DMS53 treated with DMSO at 0.1 percent for 48 hours (cell line): Measurements from ENCODE around the gene ANTXR2.

Source experiments
- DNase-seq: peaks from one replicate; lab custom pipeline; 2025; ENCODE audit not compliant: unreplicated experiment; lab: John Stamatoyannopoulos, UW

Gene ANTXR2

DNA sequence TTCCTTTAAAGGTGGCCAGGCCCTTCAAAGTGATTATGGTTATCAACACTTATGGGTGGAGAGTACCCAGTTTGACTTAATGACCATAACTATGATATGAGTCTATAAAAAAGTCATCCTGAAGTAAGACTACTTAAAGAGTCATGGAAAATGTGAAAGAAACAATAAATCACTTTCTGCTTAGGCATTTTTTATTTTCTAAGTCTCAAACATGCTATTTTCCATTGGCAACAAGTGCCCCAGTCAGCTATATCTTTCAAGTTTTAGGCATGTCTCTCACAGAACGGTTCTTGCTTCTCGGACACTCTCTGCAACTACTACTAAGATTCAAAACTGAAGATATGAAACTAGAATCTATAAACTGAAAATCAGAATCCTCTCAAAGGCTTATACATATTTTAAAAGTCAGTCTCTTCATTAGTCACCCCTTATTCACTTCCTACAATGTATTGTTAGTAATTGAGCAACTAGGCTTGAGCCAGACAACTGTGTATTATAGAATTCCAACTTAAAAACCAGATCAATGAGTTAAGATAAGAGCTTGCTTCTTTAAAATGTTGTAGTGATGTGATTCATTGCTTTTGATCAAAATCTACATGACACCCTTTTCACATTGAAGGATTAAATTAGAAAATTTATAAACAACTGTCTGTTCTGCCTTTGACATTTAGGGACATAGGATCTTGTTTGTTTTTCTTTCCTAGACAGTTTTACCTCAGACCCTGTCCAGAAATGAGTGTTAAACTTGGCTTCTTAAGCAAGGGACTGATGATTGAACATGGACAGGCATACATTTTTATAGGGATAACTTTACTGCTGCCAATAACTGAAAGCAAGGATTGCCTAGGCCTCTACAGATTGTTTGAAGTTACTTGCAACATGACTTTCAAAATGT, 2.9 kb downstream of the ANTXR2 start:
- DNase-seq = no peak

GRCh38 chr4:80069108-80069836, 3.8 kb downstream of the ANTXR2 start:
- DNase-seq = no peak

DNA sequence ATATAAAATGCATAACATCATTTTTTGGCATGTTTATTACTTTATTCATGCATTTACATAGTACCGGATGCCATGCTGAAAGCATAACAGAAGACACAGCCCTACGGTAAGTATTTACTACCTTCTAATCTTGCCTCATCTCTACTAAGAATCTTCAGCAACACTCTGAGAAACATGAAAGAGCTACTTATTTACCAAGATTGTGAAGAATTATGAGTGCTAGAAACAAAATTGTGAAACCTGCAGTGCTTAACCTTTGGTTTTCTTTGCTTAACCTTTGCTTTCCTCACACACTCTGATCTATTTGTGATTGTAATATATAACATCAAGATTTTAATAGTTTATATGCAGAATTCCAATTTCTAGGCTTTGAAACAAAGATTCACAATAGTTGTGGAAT, 7.4 kb downstream of the ANTXR2 start:
- DNase-seq = no peak

DNA sequence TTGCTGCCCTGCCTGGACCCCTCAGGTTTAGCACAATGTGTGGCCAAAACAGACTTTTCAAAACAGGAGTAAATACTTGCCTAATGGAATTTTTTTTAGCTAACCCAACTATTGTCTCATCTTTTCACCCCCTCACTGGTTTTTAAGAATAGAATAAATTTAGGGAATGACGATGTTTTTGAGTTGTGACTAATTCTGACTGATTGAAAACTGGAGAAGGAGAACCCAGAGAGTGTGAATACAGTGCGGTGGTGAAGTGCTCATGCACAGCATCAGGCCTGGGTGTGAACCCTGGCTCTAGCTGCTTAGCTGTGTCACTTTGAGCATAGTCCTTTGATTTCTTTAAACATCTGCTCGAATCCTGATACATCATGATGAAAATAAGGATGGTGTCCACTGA, 10.5 kb downstream of the ANTXR2 start:
- DNase-seq = no peak

GRCh38 chr4:80060804-80061203, 12.2 kb downstream of the ANTXR2 start:
- DNase-seq = no peak

- DNase-seq = no peak
Measured at GRCh38 chr4:80058740-80059139, 14.3 kb downstream of the ANTXR2 start.

GRCh38 chr4:80054375-80054774, 18.7 kb downstream of the ANTXR2 start:
- no peak for DNase-seq

GRCh38 chr4:80053140-80053910, 19.7 kb downstream of the ANTXR2 start:
- DNase-seq = no peak

DNA sequence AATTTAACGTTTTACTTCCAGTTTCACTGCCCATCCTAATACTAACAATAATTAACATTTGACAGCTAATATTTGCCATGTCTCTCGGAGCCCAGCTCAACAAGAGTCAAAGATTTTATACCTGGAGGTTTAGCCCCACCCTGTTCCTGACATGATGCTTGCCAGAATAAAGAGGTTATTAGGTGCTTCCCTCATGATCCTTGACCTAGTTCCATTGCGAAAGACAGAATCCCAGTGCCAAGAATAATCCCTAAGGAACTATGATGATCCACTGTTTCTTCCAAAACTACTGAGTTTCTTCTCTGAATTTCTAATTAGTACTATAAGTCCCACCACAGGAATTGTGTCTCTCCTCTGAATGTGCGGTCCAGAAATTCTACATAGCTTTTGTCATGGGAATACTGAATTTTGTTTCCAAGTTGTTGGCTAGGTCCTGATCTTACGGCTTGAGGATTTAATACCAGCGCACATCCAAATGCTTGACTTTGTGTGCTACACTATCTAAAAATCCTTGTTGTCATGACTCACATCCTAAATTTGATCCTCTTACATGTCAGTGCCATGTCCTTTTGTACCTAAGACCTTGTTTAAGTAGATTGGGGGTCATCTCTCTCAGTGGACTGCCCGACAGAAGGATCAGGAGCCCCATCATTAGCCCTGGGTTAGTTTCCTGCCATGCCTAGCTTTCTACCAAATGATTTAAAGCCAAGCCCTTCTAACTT, 23.1 kb downstream of the ANTXR2 start:
- DNase-seq = no peak

- DNase-seq = no peak
Measured at GRCh38 chr4:80049402-80049801, 23.6 kb downstream of the ANTXR2 start.

DNA sequence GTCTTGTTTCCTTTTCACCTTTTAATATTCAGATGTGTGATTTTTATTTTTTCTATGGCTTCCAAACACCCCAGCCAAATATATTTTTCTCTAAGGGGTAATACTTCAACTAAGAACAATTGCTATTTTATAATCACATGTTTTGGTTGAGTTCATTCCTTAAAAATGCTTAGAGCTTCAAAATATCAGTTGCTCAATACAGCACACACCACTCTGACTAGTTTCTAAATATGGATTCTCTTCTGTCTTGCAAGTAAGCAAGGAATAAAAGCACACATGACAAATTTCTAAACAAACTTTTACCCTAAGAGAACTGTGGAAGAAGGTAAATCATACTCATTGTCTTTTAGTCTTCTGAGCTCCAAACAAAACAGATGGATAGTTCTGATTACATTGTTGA, 27.2 kb downstream of the ANTXR2 start:
- DNase-seq = no peak

GRCh38 chr4:80043541-80043940, 29.5 kb downstream of the ANTXR2 start:
- no peak for DNase-seq

DNA sequence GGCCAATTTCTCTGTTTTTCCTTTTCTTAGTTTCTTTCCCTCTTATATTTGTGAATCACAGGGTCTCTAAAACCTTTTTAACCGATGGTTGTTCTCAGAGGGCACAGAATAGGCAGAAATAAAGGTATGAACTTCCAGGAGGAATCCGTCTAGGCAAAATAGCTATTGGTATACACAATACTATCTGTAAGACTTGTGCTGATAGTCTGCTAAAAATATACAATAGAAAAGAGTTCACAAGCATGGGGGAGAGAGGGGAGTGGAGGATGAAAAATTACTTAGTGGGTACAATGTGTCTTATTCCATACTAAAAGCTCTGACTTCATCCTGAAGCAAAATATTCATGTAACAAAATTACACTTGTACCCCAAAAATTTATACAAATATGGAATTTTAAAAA, 30.2 kb downstream of the ANTXR2 start:
- no peak for DNase-seq

DNA sequence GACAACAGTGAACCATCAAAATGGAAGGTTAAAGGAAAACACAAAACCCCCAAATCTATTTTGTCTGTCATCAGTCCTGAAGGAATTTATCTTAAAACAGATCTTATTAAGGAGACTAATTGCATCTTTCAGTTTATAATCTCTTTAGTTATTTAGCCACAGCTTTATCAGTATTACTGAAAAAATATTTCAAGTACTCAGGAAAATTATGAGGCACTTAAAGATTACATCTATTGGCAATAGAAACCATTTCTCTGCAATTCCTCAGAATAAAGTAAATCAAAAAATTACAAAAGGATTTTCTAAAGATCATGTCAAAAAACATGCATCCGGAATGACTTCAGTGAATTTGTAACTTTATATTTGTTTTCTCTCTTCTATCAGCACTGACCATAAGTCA, 35.2 kb downstream of the ANTXR2 start:
- DNase-seq = no peak

GRCh38 chr4:80036949-80037685, 35.9 kb downstream of the ANTXR2 start:
- no peak for DNase-seq

- no peak for DNase-seq
Measured at GRCh38 chr4:80036306-80036705, 36.7 kb downstream of the ANTXR2 start.

GRCh38 chr4:80035336-80035735, 37.7 kb downstream of the ANTXR2 start:
- DNase-seq = peak; percentile 85

DNA sequence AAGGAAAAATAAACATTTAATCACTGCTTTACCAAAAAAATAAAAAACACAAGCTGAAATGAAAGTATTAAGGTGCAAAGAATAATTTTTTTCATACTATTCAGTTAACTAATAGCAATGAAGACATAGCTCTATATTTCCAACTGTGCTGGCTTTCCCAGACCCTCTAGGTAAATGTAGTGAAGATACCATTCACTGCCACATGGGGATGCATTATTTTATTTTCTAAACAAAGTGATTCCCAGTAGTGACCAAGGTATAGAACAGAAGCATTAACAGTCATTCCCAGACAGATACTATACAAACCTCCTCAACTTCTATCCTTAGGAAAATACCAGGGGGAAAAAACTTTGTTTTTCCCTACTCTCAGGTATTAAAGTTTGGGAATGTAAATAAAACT, 39.4 kb downstream of the ANTXR2 start:
- no peak for DNase-seq

GRCh38 chr4:80029364-80029763, 43.7 kb downstream of the ANTXR2 start:
- peak; percentile 55 for DNase-seq

DNA sequence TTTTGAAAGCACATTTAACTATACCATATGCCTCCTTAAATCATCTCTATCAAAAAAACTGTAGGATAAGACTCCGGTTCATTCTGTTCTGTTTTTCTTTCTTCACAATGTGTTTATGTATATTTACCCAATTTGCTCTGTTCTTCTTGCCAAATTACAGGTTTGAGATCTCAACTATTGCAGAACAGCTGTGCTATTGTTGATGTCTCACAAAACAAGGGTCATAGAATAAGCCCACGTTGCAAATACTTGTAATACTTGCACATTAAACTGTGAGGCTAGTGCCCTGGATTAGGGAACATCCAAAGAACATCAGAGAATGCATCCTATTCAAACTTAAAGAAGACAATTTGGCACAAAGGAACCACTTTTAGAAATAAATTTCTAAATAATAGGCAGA, 45.4 kb downstream of the ANTXR2 start:
- no peak for DNase-seq
